HepG2 (cell line): ENCODE results near the gene TBX3. TPM values are rescaled to one million over a fixed set of nuclear protein-coding genes. Genes with fewer than 3 reads are reported as not detected.

ENCODE experiments used
- BRF2 ChIP-seq: sonication (generic); formaldehyde crosslinking; IDR thresholded peaks from 2 replicates; pipeline ENCODE4 v1.8.1; 2022; ENCODE audit warnings: mild to moderate bottlenecking, missing genetic modification reagents
- EZH2 ChIP-seq: conservative IDR thresholded peaks from 2 replicates; pipeline ENCODE4 v1.6.1; 2012; ENCODE audit warnings: mild to moderate bottlenecking, low read depth, low read length, moderate library complexity
- FOXO4 ChIP-seq: sonication (generic); formaldehyde crosslinking; conservative IDR thresholded peaks from 2 replicates; pipeline ENCODE4 v1.8.1; 2023; ENCODE audit warnings: missing genetic modification reagents
- HDAC1 ChIP-seq: sonication (generic); formaldehyde crosslinking; IDR thresholded peaks from 2 replicates; pipeline ENCODE4 v1.5.1; 2020; ENCODE audit warnings: mild to moderate bottlenecking, missing genetic modification reagents
- MXD4 ChIP-seq: IDR thresholded peaks from 2 replicates; pipeline ENCODE4 v1.6.1; 2016; ENCODE audit warnings: mild to moderate bottlenecking, missing biosample characterization, missing genetic modification reagents
- NFE2L2 ChIP-seq: fragments of 150-350 bp; IDR thresholded peaks from 2 replicates; pipeline ENCODE4 v1.6.1; 2014; ENCODE audit warnings: low read length
- NFYC ChIP-seq: IDR thresholded peaks from 2 replicates; pipeline ENCODE4 v1.6.1; 2016; ENCODE audit warnings: missing genetic modification reagents, missing compliant biosample characterization
- NPAS2 ChIP-seq: sonication (generic); formaldehyde crosslinking; IDR thresholded peaks from 2 replicates; pipeline ENCODE4 v1.8.0; 2022; ENCODE audit warnings: mild to moderate bottlenecking, missing genetic modification reagents, borderline replicate concordance
- PCBP1 ChIP-seq: fragments of 200-400 bp; formaldehyde crosslinking; IDR thresholded peaks from 2 replicates; pipeline ENCODE4 v1.6.1; 2017; ENCODE audit warnings: mild to moderate bottlenecking, low read depth, low read length, borderline replicate concordance
- TARDBP ChIP-seq: sonication (generic); formaldehyde crosslinking; IDR thresholded peaks from 2 replicates; pipeline ENCODE4 v1.8.0; 2022; ENCODE audit warnings: mild to moderate bottlenecking, missing genetic modification reagents
- TCF7L2 ChIP-seq: IDR thresholded peaks from 2 replicates; pipeline ENCODE4 v1.6.1; 2011; ENCODE audit warnings: mild to moderate bottlenecking, low read depth, low read length, moderate library complexity
- TEAD3 ChIP-seq: optimal IDR thresholded peaks from 2 replicates; pipeline ENCODE3; 2016; ENCODE audit warnings: borderline replicate concordance
- THRA ChIP-seq: sonication (generic); formaldehyde crosslinking; IDR thresholded peaks from 2 replicates; pipeline ENCODE4 v1.4.0; 2020; ENCODE audit warnings: missing genetic modification reagents, borderline replicate concordance
- ZBTB1 ChIP-seq: sonication (generic); formaldehyde crosslinking; IDR thresholded peaks from 2 replicates; pipeline ENCODE4 v1.4.0; 2020; ENCODE audit warnings: missing genetic modification reagents, borderline replicate concordance
- ZBTB38 ChIP-seq: sonication (generic); formaldehyde crosslinking; IDR thresholded peaks from 2 replicates; pipeline ENCODE4 v1.5.1; 2020; ENCODE audit warnings: mild to moderate bottlenecking, missing genetic modification reagents
- ZFP1 ChIP-seq: IDR thresholded peaks from 2 replicates; pipeline ENCODE4 v1.6.1; 2016
- ZFP62 ChIP-seq: sonication (generic); formaldehyde crosslinking; IDR thresholded peaks from 2 replicates; pipeline ENCODE4 v1.4.0; 2020; ENCODE audit warnings: missing genetic modification reagents
- ZHX1 ChIP-seq: sonication (generic); formaldehyde crosslinking; IDR thresholded peaks from 2 replicates; pipeline ENCODE4 v1.8.1; 2022; ENCODE audit warnings: low read depth, mild to moderate bottlenecking, missing genetic modification reagents
- ZNF430 ChIP-seq: sonication (generic); formaldehyde crosslinking; IDR thresholded peaks from 2 replicates; pipeline ENCODE4 v1.9.0; 2021; ENCODE audit warnings: mild to moderate bottlenecking, missing genetic modification reagents
- ZNF446 ChIP-seq: sonication (generic); formaldehyde crosslinking; IDR thresholded peaks from 2 replicates; pipeline ENCODE4 v1.5.0; 2020; ENCODE audit warnings: mild to moderate bottlenecking, missing genetic modification reagents
- ZNF543 ChIP-seq: sonication (generic); formaldehyde crosslinking; IDR thresholded peaks from 2 replicates; pipeline ENCODE4 v1.4.0; 2020; ENCODE audit warnings: mild to moderate bottlenecking, missing genetic modification reagents
- ZNF772 ChIP-seq: sonication (generic); formaldehyde crosslinking; IDR thresholded peaks from 2 replicates; pipeline ENCODE4 v1.5.0; 2020; ENCODE audit warnings: mild to moderate bottlenecking, missing genetic modification reagents
- ZNF788 ChIP-seq: sonication (generic); formaldehyde crosslinking; IDR thresholded peaks from 2 replicates; pipeline ENCODE4 v1.5.0; 2020; ENCODE audit warnings: mild to moderate bottlenecking, missing genetic modification reagents, borderline replicate concordance
- ZZZ3 ChIP-seq: sonication (generic); formaldehyde crosslinking; IDR thresholded peaks from 2 replicates; pipeline ENCODE4 v1.4.0; 2020; ENCODE audit warnings: missing genetic modification reagents, mild to moderate bottlenecking, borderline replicate concordance
- polyA plus RNA-seq, 8 experiments: library from polyadenylated mRNA; depleted of rRNA in 3 of 8; stranded (reverse) in 7 of 8; unstranded in 1 of 8; fragments of >200 nt; fragmentation: Illumina TruSeq in 4 of 8; extraction: Trizol in 4 of 8; gene quantifications; 2 replicates each; pipeline versions ENCODE4 v1.2.1 to v1.2.3, GENCODE V29; 2011 to 2016; ENCODE audit warnings: low read depth in 4 of 8, missing spikeins in 1 of 8, mixed read lengths in 1 of 8; ENCODE audit not compliant: insufficient read depth in 1 of 8
- total RNA-seq, 5 experiments: library from RNA; depleted of rRNA; stranded (reverse); fragments of >200 nt; fragmentation: Illumina TruSeq; extraction: Trizol; gene quantifications; 2 replicates each; pipeline ENCODE4 v1.2.3, GENCODE V29; 2016; ENCODE audit warnings: low read depth in 1 of 5

The TBX3 gene
- total and polyA plus RNA-seq, 2 of the 13 experiments (the other 11 are each of a cell fraction or from before 2014, with no cell fraction given) = 27.1 to 42.4 TPM

GRCh38 chr12:114684098-114684869 lies at the start of gene TBX3 (continued):
- no peak for TF ChIP-seq TCF7L2
- peak; percentile 91 for TF ChIP-seq ZNF788 (CRISPR knock-in tag)
- TF ChIP-seq ZBTB38 (CRISPR knock-in tag) = no peak; the same call in 1 of the 2 replicates
- peak; percentile 80 for TF ChIP-seq NFYC (CRISPR knock-in tag)
- no peak; the same call in 1 of the 2 replicates for TF ChIP-seq NFE2L2
- peak; percentile 79 for TF ChIP-seq TEAD3 (CRISPR knock-in tag)
- TF ChIP-seq ZHX1 = peak; percentile 70
- TF ChIP-seq TARDBP (CRISPR knock-in tag) = peak; percentile 89
- TF ChIP-seq BRF2 (CRISPR knock-in tag) = peak; percentile 79; the same call in 1 of the 2 replicates
- 0 out of 2 replicates have a peak, but pooled peaks have one; percentile 86 for TF ChIP-seq PCBP1
- peak; percentile 70; the same call in 1 of the 2 replicates for TF ChIP-seq ZFP1 (CRISPR knock-in tag)
- no peak for TF ChIP-seq ZBTB1 (CRISPR knock-in tag)
- no peak for TF ChIP-seq ZZZ3 (CRISPR knock-in tag)
- peak; percentile 85 for TF ChIP-seq HDAC1 (CRISPR knock-in tag)
- TF ChIP-seq EZH2 = no peak
- TF ChIP-seq FOXO4 (CRISPR knock-in tag) = no peak
- TF ChIP-seq ZFP62 (CRISPR knock-in tag) = no peak
- TF ChIP-seq MXD4 = peak; percentile 31; the same call in 1 of the 2 replicates
- no peak for TF ChIP-seq ZNF543 (CRISPR knock-in tag)
- no peak for TF ChIP-seq NPAS2 (CRISPR knock-in tag)
- TF ChIP-seq ZNF430 (CRISPR knock-in tag) = peak; percentile 68
- no peak for TF ChIP-seq ZNF446 (CRISPR knock-in tag)
- peak; percentile 72; the same call in 1 of the 2 replicates for TF ChIP-seq ZNF772 (CRISPR knock-in tag)
- no peak for TF ChIP-seq THRA (CRISPR knock-in tag)
